K562 (cell line): ENCODE results near the gene UNC45B. TPM values are rescaled to one million over a fixed set of nuclear protein-coding genes. Genes with fewer than 3 reads are reported as not detected.
A peak's percentile ranks its signal among the peaks of the same experiment; 100 is the strongest.

ENCODE experiments used
- ATAC-seq: fragments of 200-7000 bp; cut with Tn5 transposase; 3 replicates; pipeline ENCODE4 v1.9.1; 2020; ENCODE audit warnings: moderate library complexity
- BruUV-seq: library from RNA; stranded (reverse); fragments of 400-500 nt; replicated peaks from 2 replicates; lab custom pipeline; 2021; lab: Mats Ljungman, UMichigan
- CTCF ChIA-PET: fragments of 300-600 bp; formaldehyde crosslinking; extraction: SDS; loops from one replicate; lab custom pipeline; 2021; ENCODE audit warnings: low intra/inter-chr PET ratio; lab: Yijun Ruan, JAX
- POLR2A ChIA-PET: fragments of 300-600, 350-650 bp; sonication (Branson Sonifier 250); formaldehyde crosslinking; extraction: SDS; loops from one replicate; lab custom pipeline; 2021; ENCODE audit warnings: antibody characterized with exemption, inconsistent platforms; lab: Yijun Ruan, JAX
- DNase-seq, 4 experiments: peaks; one replicate each; pipeline versions ENCODE4 v3.0.0 to v3.0.0-alpha.2; 2011 to 2018; ENCODE audit warnings: low spot score in 3 of 4, mixed read lengths in 3 of 4; ENCODE audit errors: extremely low read depth in 1 of 4
- FAIRE-seq: peaks from 2 replicates; lab custom pipeline; 2011; peaks lifted over from hg19 to GRCh38; lab: Jason Lieb, UNC
- H2AFZ ChIP-seq: 2 replicates; pipeline ENCODE4 v1.6.0; 2011; ENCODE audit warnings: low read depth, low read length, control low read depth, inconsistent platforms
- H3K27ac ChIP-seq: fragments of 200-600 bp; 3 replicates; pipeline ENCODE4 v1.8.0; 2011; ENCODE audit warnings: low read depth, mild to moderate bottlenecking, control low read depth, inconsistent platforms, low read length, moderate library complexity, mixed read lengths; ENCODE audit errors: extremely low read depth
- H3K27me3 ChIP-seq, 2 experiments: fragments of 300-600 bp in 1 of 2; 2 replicates in 1 of 2; 3 replicates in 1 of 2; pipeline versions ENCODE4 v1.6.0 to v1.8.0; 2011; ENCODE audit warnings: inconsistent platforms in 2 of 2, low read length in 2 of 2, mild to moderate bottlenecking in 1 of 2, mixed read lengths in 1 of 2, moderate library complexity in 1 of 2; ENCODE audit not compliant: control insufficient read depth in 2 of 2, insufficient read depth in 2 of 2
- H3K36me3 ChIP-seq: fragments of 300-600 bp; 3 replicates; pipeline ENCODE4 v1.8.0; 2011; ENCODE audit warnings: mild to moderate bottlenecking, low read length, inconsistent platforms; ENCODE audit not compliant: control insufficient read depth, insufficient read depth
- H3K4me1 ChIP-seq, 2 experiments: fragments of 200-600 bp in 1 of 2; replicated peaks in 1 of 2; 2 replicates in 1 of 2; 3 replicates in 1 of 2; pipeline versions ENCODE4 v1.5.1 to v1.8.0; 2011; ENCODE audit warnings: inconsistent platforms in 2 of 2, low read length in 2 of 2, mild to moderate bottlenecking in 1 of 2, mixed read lengths in 1 of 2, moderate library complexity in 1 of 2; ENCODE audit not compliant: control insufficient read depth in 2 of 2, insufficient read depth in 2 of 2
- H3K4me2 ChIP-seq: 2 replicates; pipeline ENCODE4 v1.6.1; 2011; ENCODE audit warnings: low read length, control low read depth, inconsistent platforms, mixed read lengths; ENCODE audit not compliant: insufficient read depth
- H3K4me3 ChIP-seq: fragments of 200-600 bp; sonication (generic), shearing (Covaris generic); 2 replicates; pipeline ENCODE4 v1.5.1; 2016; ENCODE audit warnings: control low read depth, inconsistent platforms
- H3K79me2 ChIP-seq: fragments of 200-600 bp; 3 replicates; pipeline ENCODE4 v1.8.0; 2011; ENCODE audit warnings: low read length, inconsistent platforms; ENCODE audit not compliant: control insufficient read depth, insufficient read depth
- H3K9ac ChIP-seq, 2 experiments: 2 replicates each; pipeline versions ENCODE4 v1.6.0 to v1.6.1; 2011; ENCODE audit warnings: low read depth in 2 of 2, low read length in 2 of 2, control low read depth in 1 of 2, inconsistent platforms in 1 of 2, mild to moderate bottlenecking in 1 of 2, mixed read lengths in 1 of 2; ENCODE audit not compliant: insufficient read depth in 1 of 2
- H3K9me1 ChIP-seq: one replicate; pipeline ENCODE4 v1.6.0; 2011; ENCODE audit warnings: inconsistent platforms, mild to moderate bottlenecking, low read length, moderate library complexity; ENCODE audit not compliant: control insufficient read depth, insufficient read depth
- H3K9me3 ChIP-seq: replicated peaks from 2 replicates; pipeline ENCODE4 v1.5.1; 2011; ENCODE audit warnings: low read depth, low read length, inconsistent platforms; ENCODE audit not compliant: control insufficient read depth, insufficient read depth
- H4K20me1 ChIP-seq: replicated peaks from 2 replicates; pipeline ENCODE4 v1.6.1; 2011; ENCODE audit warnings: low read length, inconsistent platforms, mixed read lengths; ENCODE audit not compliant: control insufficient read depth, insufficient read depth
- BCLAF1 ChIP-seq, 2 experiments: fragments of 450-650 bp in 1 of 2; IDR thresholded peaks; 2 replicates each; pipeline ENCODE4 v1.6.1; 2011 to 2017; ENCODE audit warnings: low read depth in 2 of 2, antibody characterized with exemption in 1 of 2, borderline replicate concordance in 1 of 2, low read length in 1 of 2, mild to moderate bottlenecking in 1 of 2, mixed read lengths in 1 of 2; ENCODE audit not compliant: control insufficient read depth in 1 of 2
- IRF9 ChIP-seq: fragments of 450-650 bp; IDR thresholded peaks from 2 replicates; pipeline ENCODE4 v1.6.1; 2016; ENCODE audit warnings: missing biosample characterization, missing genetic modification characterization
- ZKSCAN3 ChIP-seq: fragments of 250-450 bp; sonication (Bioruptor Pico); IDR thresholded peaks from 2 replicates; pipeline ENCODE4 v1.4.0; 2020
- WGBS: fragments of 100-300 bp; shearing (Covaris generic); methylation state at CpG from one replicate; pipeline ENCODE4 v1.1.6; 2016; ENCODE audit warnings: low coverage, mixed read lengths; ENCODE audit not compliant: insufficient coverage; ENCODE audit errors: missing lambda C conversion rate; 5-methylcytosine and 5-hydroxymethylcytosine counted together
- in situ Hi-C: fragments of 300-500 bp; cut with MboI; formaldehyde crosslinking; loops from 4 replicates; pipeline ENCODE4 v1.15.0; 2018; ENCODE audit warnings: inconsistent platforms, mixed read lengths
- intact Hi-C: fragments of 100-400 bp; cut with micrococcal nuclease; formaldehyde crosslinking; loops from 2 replicates; pipeline ENCODE4 v1.14.2; 2022
- polyA plus RNA-seq, 8 experiments: library from polyadenylated mRNA; depleted of rRNA in 4 of 8; stranded (reverse) in 5 of 8; unstranded in 3 of 8; fragments of >200 nt; fragmentation: Nextera tagmentation in 2 of 8; fragmentation: Illumina TruSeq in 1 of 8; extraction: Ambion mirVana in 2 of 8; extraction: Trizol in 1 of 8; gene quantifications; 2 replicates each; pipeline versions ENCODE4 v1.2.1 to v1.2.3, GENCODE V29; 2011 to 2014; ENCODE audit warnings: inconsistent platforms in 1 of 8, missing spikeins in 1 of 8
- total RNA-seq, 7 experiments: library from RNA; depleted of rRNA in 6 of 7; stranded (reverse); fragments of >200 nt in 6 of 7; fragmentation: Illumina TruSeq in 2 of 7; extraction: Trizol in 2 of 7; gene quantifications; 2 replicates each; pipeline versions ENCODE4 v1.2.1 to v1.2.3, GENCODE V29; 2011 to 2021; ENCODE audit warnings: low replicate concordance in 1 of 7
- TF ChIP-seq, protein P1 (sequence below), 3 experiments: IDR thresholded peaks in 2 of 3; conservative IDR thresholded peaks in 1 of 3; 2 replicates each; pipeline ENCODE4 v1.5.1; 2011 to 2012; ENCODE audit warnings: low read length in 3 of 3, mild to moderate bottlenecking in 3 of 3, control low read depth in 2 of 3, improper control_type of control experiment in 1 of 3, inconsistent platforms in 1 of 3, low read depth in 1 of 3, mixed read lengths in 1 of 3, moderate library complexity in 1 of 3; ENCODE audit not compliant: insufficient read depth in 2 of 3

Gene UNC45B
- total and polyA plus RNA-seq, 9 of the 15 experiments (the other 6 are each of a cell fraction or from before 2014, with no cell fraction given) = not detected

- DNase-seq (no peak), FAIRE-seq (no peak)
- Histone ChIP-seq H2AFZ (no peak overlapping the region), H3K36me3 (no peaks in the 10 kb centered on the region), H4K20me1 (no peaks in the 10 kb centered on the region), H3K4me3 (no peak overlapping the region), H3K27me3 (peaks cover 9 to 24% of the 10 kb centered on the region in 2 experiments), H3K4me2 (no peak overlapping the region), H3K9me3 (no peaks in the 10 kb centered on the region), H3K79me2 (no peaks in the 10 kb centered on the region), H3K4me1 (no peaks in the 10 kb centered on the region), H3K9ac (no peak overlapping the region)
- 0% methylated on average over 3 of the region's 3 CpGs for WGBS
- no TSS peak for BruUV-seq
- CTCF ChIA-PET = no interaction called here
- intact Hi-C loops = no loop called here
- in situ Hi-C loops = no loop called here
- no peak for TF ChIP-seq IRF9 (tag)
- no peak for TF ChIP-seq ZKSCAN3
- no peak for TF ChIP-seq BCLAF1 (IDR thresholded peaks at IDR 0.05; ENCODE audit: borderline replicate concordance in 1 of 2, control insufficient read depth in 1 of 2, low read depth in 2 of 2, low read length in 1 of 2)
- TF ChIP-seq, protein P1, sequence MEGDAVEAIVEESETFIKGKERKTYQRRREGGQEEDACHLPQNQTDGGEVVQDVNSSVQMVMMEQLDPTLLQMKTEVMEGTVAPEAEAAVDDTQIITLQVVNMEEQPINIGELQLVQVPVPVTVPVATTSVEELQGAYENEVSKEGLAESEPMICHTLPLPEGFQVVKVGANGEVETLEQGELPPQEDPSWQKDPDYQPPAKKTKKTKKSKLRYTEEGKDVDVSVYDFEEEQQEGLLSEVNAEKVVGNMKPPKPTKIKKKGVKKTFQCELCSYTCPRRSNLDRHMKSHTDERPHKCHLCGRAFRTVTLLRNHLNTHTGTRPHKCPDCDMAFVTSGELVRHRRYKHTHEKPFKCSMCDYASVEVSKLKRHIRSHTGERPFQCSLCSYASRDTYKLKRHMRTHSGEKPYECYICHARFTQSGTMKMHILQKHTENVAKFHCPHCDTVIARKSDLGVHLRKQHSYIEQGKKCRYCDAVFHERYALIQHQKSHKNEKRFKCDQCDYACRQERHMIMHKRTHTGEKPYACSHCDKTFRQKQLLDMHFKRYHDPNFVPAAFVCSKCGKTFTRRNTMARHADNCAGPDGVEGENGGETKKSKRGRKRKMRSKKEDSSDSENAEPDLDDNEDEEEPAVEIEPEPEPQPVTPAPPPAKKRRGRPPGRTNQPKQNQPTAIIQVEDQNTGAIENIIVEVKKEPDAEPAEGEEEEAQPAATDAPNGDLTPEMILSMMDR (IDR thresholded peaks at IDR 0.05 in 2 of 3, conservative IDR thresholded peaks at IDR 0.05 in 1 of 3; ENCODE audit: insufficient read depth in 2 of 3, low read depth in 1 of 3, low read length in 3 of 3) = 0 out of 6 replicates have a peak, but pooled peaks of 1 of the 3 experiments have one; percentile 15
- TF ChIP-seq, all 486 proteins: peak for 1
- no peak for ATAC-seq
- no peak overlapping the region for H3K27ac ChIP-seq
- no peaks in the 10 kb centered on the region for H3K9me1 ChIP-seq
- POLR2A ChIA-PET = no interaction called here
These were observed 36.7 kb downstream of the UNC45B start for GRCh38 chr17:35184274-35184673.
